ENCODE data around the gene ABCF2. TPM values are rescaled to one million over a fixed set of nuclear protein-coding genes. Genes with fewer than 3 reads are reported as not detected.

ABCF2 gene
- total and polyA plus RNA-seq, 10 of the 15 experiments (the other 5 are each of a cell fraction or from before 2014, with no cell fraction given) = 29.3 to 76.3 (median 57.1) TPM

DNA sequence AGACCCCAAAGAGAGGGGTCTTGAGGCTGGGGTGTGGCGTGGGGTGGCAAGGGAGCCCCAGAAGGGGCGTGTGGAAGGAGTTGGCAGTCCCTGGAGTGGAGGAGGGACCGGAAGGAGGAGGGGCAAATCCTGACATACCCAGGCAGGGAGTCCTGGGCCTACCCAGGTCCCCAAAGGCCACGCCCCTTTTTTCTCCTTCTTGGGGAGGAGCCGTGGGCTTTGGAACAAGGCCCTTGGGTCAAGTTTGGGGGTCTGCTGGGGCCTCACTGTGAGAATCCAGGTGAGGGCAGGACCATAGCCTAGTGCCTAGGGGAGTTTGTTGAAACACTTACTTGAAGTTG is 22.7 kb upstream of the ABCF2 start:
- Histone ChIP-seq H3K4me3 (no peak overlapping the region), H3K9me3 (replicated peaks; ENCODE audit: control insufficient read depth, insufficient read depth, low read length) (no peaks in the 10 kb centered on the region), H3K27me3 (replicated peaks in 1 of 2; ENCODE audit: control insufficient read depth in 2 of 2, insufficient read depth in 2 of 2, low read length in 1 of 2) (peaks cover 28 to 35% of the 10 kb centered on the region in 2 experiments), H3K9ac (ENCODE audit: control insufficient read depth, insufficient read depth, low read length) (no peak overlapping the region), H3K36me3 (ENCODE audit: control insufficient read depth in 2 of 2, insufficient read depth in 2 of 2, low read length in 1 of 2) (no peaks in the 10 kb centered on the region), H3K79me2 (ENCODE audit: control insufficient read depth, insufficient read depth, low read length) (no peaks in the 10 kb centered on the region), H3K4me2 (ENCODE audit: control insufficient read depth, insufficient read depth) (no peak overlapping the region), H3K4me1 (ENCODE audit: control insufficient read depth, insufficient read depth, low read length) (peaks cover 5% of the 10 kb centered on the region; the same call in 1 of the 2 replicates), H3K27ac (ENCODE audit: control insufficient read depth, insufficient read depth) (no peak overlapping the region), H2AFZ (ENCODE audit: control insufficient read depth, low read depth, low read length) (no peak overlapping the region), H4K20me1 (ENCODE audit: control insufficient read depth, insufficient read depth) (no peaks in the 10 kb centered on the region)
- ChIA-PET POLR2A (no interaction called here), SMC1A (ENCODE audit: uncharacterized antibody, unreplicated experiment) (no interaction called here), RAD21 (ENCODE audit: unreplicated experiment) (no interaction called here), CTCF (no interaction called here)
- FAIRE-seq = no peak
- 7% methylated on average over 5 of the region's 5 CpGs for whole genome bisulfite sequencing (ENCODE audit: insufficient coverage, insufficient replicate concordance, low lambda C conversion rate, missing lambda C conversion rate)
- intact Hi-C loops (cut with micrococcal nuclease; ENCODE audit: unreplicated experiment) (no loop called here), in situ Hi-C loops (cut with MboI) (no loop called here)
- ATAC-seq = no peak
- no peak for DNase-seq (ENCODE audit: low read depth, low spot score)
- BruUV-seq (replicated peaks) = no TSS peak
- TF ChIP-seq IKZF2 (IDR thresholded peaks at IDR 0.05) = no peak
- no peak for TF ChIP-seq BRCA1 (IDR thresholded peaks at IDR 0.05; ENCODE audit: low read depth, low read length)
- TF ChIP-seq KAT2A (conservative IDR thresholded peaks at IDR 0.05; ENCODE audit: control insufficient read depth, low read depth, low read length) = no peak
- TF ChIP-seq, protein P1, sequence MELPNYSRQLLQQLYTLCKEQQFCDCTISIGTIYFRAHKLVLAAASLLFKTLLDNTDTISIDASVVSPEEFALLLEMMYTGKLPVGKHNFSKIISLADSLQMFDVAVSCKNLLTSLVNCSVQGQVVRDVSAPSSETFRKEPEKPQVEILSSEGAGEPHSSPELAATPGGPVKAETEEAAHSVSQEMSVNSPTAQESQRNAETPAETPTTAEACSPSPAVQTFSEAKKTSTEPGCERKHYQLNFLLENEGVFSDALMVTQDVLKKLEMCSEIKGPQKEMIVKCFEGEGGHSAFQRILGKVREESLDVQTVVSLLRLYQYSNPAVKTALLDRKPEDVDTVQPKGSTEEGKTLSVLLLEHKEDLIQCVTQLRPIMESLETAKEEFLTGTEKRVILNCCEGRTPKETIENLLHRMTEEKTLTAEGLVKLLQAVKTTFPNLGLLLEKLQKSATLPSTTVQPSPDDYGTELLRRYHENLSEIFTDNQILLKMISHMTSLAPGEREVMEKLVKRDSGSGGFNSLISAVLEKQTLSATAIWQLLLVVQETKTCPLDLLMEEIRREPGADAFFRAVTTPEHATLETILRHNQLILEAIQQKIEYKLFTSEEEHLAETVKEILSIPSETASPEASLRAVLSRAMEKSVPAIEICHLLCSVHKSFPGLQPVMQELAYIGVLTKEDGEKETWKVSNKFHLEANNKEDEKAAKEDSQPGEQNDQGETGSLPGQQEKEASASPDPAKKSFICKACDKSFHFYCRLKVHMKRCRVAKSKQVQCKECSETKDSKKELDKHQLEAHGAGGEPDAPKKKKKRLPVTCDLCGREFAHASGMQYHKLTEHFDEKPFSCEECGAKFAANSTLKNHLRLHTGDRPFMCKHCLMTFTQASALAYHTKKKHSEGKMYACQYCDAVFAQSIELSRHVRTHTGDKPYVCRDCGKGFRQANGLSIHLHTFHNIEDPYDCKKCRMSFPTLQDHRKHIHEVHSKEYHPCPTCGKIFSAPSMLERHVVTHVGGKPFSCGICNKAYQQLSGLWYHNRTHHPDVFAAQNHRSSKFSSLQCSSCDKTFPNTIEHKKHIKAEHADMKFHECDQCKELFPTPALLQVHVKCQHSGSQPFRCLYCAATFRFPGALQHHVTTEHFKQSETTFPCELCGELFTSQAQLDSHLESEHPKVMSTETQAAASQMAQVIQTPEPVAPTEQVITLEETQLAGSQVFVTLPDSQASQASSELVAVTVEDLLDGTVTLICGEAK (IDR thresholded peaks at IDR 0.05; ENCODE audit: borderline replicate concordance) = no peak
- TF ChIP-seq SMAD5 (IDR thresholded peaks at IDR 0.05; ENCODE audit: low read depth) = no peak
- no peak for TF ChIP-seq ASH2L (IDR thresholded peaks at IDR 0.05; ENCODE audit: borderline replicate concordance, low read depth)
- no peak for TF ChIP-seq TCF3 (IDR thresholded peaks at IDR 0.05; ENCODE audit: borderline replicate concordance, insufficient read depth, low read depth, low read length)
- TF ChIP-seq MYB (IDR thresholded peaks at IDR 0.05; ENCODE audit: borderline replicate concordance, low read depth, low read length) = no peak
- no peak for TF ChIP-seq BCL11A (IDR thresholded peaks at IDR 0.05; ENCODE audit: low read depth, low read length)
- TF ChIP-seq FOXK2 (IDR thresholded peaks at IDR 0.05) = no peak
- TF ChIP-seq SKIL (IDR thresholded peaks at IDR 0.05; ENCODE audit: low read depth, poor library complexity, severe bottlenecking) = no peak
- no peak for TF ChIP-seq PAX5 (IDR thresholded peaks at IDR 0.05; ENCODE audit: borderline replicate concordance, low read depth, low read length)
- TF ChIP-seq SRF (IDR thresholded peaks at IDR 0.05; ENCODE audit: low read depth in 2 of 2, low read length in 2 of 2) = no peak
- no peak for TF ChIP-seq YY1 (IDR thresholded peaks at IDR 0.05; ENCODE audit: low read depth, low read length)
- no peak for TF ChIP-seq BACH1 (IDR thresholded peaks at IDR 0.05; ENCODE audit: borderline replicate concordance)
- no peak for TF ChIP-seq CEBPB (IDR thresholded peaks at IDR 0.05; ENCODE audit: borderline replicate concordance in 1 of 2, low read depth in 2 of 2, low read length in 2 of 2)
